Upper lobe of left lung (tissue), 4 donors: ENCODE results near the gene PADI1.

ENCODE experiments used
- EP300 ChIP-seq, 4 donors: sonication (generic); formaldehyde crosslinking; IDR thresholded peaks; one replicate each; pipeline ENCODE4 v1.5.1; 2017; ENCODE audit warnings: antibody characterized with exemption in 4 of 4, control low read depth in 2 of 4
- POLR2A ChIP-seq, 4 donors: fragments of 450-650 bp; IDR thresholded peaks; one replicate each; pipeline ENCODE4 v1.5.1; 2016 to 2017; ENCODE audit warnings: antibody characterized with exemption in 4 of 4, mild to moderate bottlenecking in 2 of 4
- POLR2AphosphoS5 ChIP-seq, 2 donors: sonication (generic); formaldehyde crosslinking; IDR thresholded peaks; one replicate each; pipeline ENCODE4 v1.5.1; 2017; ENCODE audit warnings: antibody characterized with exemption in 2 of 2
- TF ChIP-seq, protein P1 (sequence below), 6 experiments: fragments of 450-650 bp in 4 of 6; fragments of 200-600 bp in 2 of 6; sonication (generic) in 2 of 6; IDR thresholded peaks; one replicate each; pipeline ENCODE4 v1.5.1; 2016 to 2019; ENCODE audit warnings: antibody characterized with exemption in 6 of 6

DNA sequence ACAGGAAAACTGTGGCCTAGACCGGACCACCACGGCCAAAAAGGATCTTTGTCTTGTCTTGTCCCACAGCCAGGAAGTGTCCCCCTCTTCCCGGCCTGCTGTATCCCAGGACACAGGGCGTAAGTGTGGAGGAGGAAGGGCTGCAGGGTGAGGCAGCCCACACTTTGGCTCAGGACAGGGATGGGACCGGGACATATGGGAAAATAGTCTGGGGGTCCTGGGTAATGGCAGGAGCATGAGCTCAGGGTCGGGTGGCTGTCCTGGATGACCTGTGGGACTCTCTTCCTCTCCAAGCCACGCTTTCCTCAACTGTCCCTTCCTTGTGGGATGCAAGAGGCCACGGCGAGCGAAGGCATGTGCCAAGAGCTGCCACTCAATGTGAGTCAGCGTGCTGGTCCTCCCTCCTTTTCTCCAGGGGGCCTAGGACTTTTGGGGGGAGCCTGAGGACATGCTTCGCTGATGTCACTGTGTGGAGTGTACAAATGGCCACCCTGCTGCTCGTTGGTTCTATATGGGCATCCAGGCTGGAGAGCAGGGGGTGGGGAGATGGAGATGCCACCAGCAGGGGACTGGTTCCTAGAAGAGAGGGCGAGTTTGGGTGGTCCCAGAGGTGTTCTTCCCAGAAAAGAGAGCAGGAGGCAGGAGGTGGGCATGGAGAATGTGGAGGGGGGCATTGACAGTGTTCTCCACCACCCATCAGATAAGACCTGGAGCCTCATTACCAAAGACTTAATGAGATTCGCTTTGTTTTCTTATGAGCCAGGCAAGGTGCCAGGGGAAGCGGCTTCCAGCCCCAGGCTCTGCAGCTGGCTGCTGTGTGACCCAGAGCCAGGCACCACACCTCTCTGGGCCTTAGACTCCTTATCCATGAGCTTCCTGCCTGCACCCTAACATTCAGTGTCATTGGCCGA lies 11.5 kb upstream of the PADI1 start:
- TF ChIP-seq, protein P1, sequence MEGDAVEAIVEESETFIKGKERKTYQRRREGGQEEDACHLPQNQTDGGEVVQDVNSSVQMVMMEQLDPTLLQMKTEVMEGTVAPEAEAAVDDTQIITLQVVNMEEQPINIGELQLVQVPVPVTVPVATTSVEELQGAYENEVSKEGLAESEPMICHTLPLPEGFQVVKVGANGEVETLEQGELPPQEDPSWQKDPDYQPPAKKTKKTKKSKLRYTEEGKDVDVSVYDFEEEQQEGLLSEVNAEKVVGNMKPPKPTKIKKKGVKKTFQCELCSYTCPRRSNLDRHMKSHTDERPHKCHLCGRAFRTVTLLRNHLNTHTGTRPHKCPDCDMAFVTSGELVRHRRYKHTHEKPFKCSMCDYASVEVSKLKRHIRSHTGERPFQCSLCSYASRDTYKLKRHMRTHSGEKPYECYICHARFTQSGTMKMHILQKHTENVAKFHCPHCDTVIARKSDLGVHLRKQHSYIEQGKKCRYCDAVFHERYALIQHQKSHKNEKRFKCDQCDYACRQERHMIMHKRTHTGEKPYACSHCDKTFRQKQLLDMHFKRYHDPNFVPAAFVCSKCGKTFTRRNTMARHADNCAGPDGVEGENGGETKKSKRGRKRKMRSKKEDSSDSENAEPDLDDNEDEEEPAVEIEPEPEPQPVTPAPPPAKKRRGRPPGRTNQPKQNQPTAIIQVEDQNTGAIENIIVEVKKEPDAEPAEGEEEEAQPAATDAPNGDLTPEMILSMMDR (IDR thresholded peaks at IDR 0.05) = no peak
- no peak for TF ChIP-seq POLR2A (IDR thresholded peaks at IDR 0.05)
- TF ChIP-seq POLR2AphosphoS5 (IDR thresholded peaks at IDR 0.05) = no peak
- no peak for TF ChIP-seq EP300 (IDR thresholded peaks at IDR 0.05)
